HepG2 (cell line): ENCODE results near the gene TRIM44. TPM values are rescaled to one million over a fixed set of nuclear protein-coding genes. Genes with fewer than 3 reads are reported as not detected.

ENCODE experiments used
- ATAC-seq: fragments of 200-7000 bp; cut with Tn5 transposase; 3 replicates; pipeline ENCODE4 v1.9.1; 2020; ENCODE audit warnings: mild to moderate bottlenecking, moderate library complexity
- BruUV-seq: library from RNA; stranded (reverse); fragments of 400-500 nt; replicated peaks from 2 replicates; lab custom pipeline; 2021; lab: Mats Ljungman, UMichigan
- CTCF ChIA-PET: fragments of 300-600 bp; formaldehyde crosslinking; extraction: SDS; loops from one replicate; lab custom pipeline; 2021; ENCODE audit warnings: low total read pairs, inconsistent platforms, low intra/inter-chr PET ratio; lab: Yijun Ruan, JAX
- POLR2A ChIA-PET: fragments of 350-600 bp; sonication (Branson Sonifier 250); formaldehyde crosslinking; loops from one replicate; lab custom pipeline; 2020; ENCODE audit warnings: antibody characterized with exemption, inconsistent platforms; lab: Yijun Ruan, JAX
- DNase-seq: peaks from one replicate; pipeline ENCODE4 v3.0.0-alpha.2; 2015; ENCODE audit warnings: low spot score
- FAIRE-seq: peaks from 3 replicates; lab custom pipeline; 2011; peaks lifted over from hg19 to GRCh38; lab: Jason Lieb, UNC
- H2AFZ ChIP-seq: one replicate; pipeline ENCODE4 v1.6.1; 2011; ENCODE audit warnings: low read length, inconsistent platforms
- H3K27ac ChIP-seq: fragments of 300-600 bp; 3 replicates; pipeline ENCODE4 v1.8.0; 2011; ENCODE audit warnings: mixed run types, mild to moderate bottlenecking, mixed read lengths, low read length, inconsistent platforms; ENCODE audit not compliant: insufficient read depth; ENCODE audit errors: extremely low read length
- H3K27me3 ChIP-seq, 2 experiments: fragments of 200-600 bp in 1 of 2; 2 replicates in 1 of 2; 3 replicates in 1 of 2; pipeline versions ENCODE4 v1.6.0 to v1.8.0; 2011; ENCODE audit warnings: low read length in 2 of 2, mild to moderate bottlenecking in 2 of 2, moderate library complexity in 2 of 2, inconsistent platforms in 1 of 2; ENCODE audit not compliant: insufficient read depth in 2 of 2, control insufficient read depth in 1 of 2
- H3K36me3 ChIP-seq, 2 experiments: fragments of 200-600 bp in 1 of 2; replicated peaks in 1 of 2; 2 replicates in 1 of 2; 3 replicates in 1 of 2; pipeline versions ENCODE4 v1.5.1 to v1.8.0; 2011; ENCODE audit warnings: low read length in 2 of 2, inconsistent platforms in 1 of 2; ENCODE audit not compliant: insufficient read depth in 2 of 2, control insufficient read depth in 1 of 2
- H3K4me1 ChIP-seq: 2 replicates; pipeline ENCODE4 v1.5.1; 2012; ENCODE audit warnings: low read length, inconsistent platforms; ENCODE audit not compliant: insufficient read depth
- H3K4me2 ChIP-seq: 2 replicates; pipeline ENCODE4 v1.6.0; 2011; ENCODE audit warnings: low read depth, low read length, inconsistent platforms
- H3K4me3 ChIP-seq, 3 experiments: fragments of 200-600 bp in 1 of 3; sonication (generic), shearing (Covaris generic) in 1 of 3; replicated peaks in 1 of 3; 2 replicates each; pipeline ENCODE4 v1.5.1; 2011 to 2016; ENCODE audit warnings: low read length in 3 of 3, inconsistent platforms in 2 of 3, low read depth in 2 of 3, mild to moderate bottlenecking in 2 of 3, control low read depth in 1 of 3, mixed read lengths in 1 of 3; ENCODE audit not compliant: insufficient read depth in 1 of 3
- H3K79me2 ChIP-seq: one replicate; pipeline ENCODE4 v1.6.1; 2011; ENCODE audit warnings: low read length, inconsistent platforms; ENCODE audit not compliant: insufficient read depth
- H3K9ac ChIP-seq: 2 replicates; pipeline ENCODE4 v1.6.0; 2011; ENCODE audit warnings: mild to moderate bottlenecking, low read depth, low read length, inconsistent platforms; ENCODE audit not compliant: insufficient read depth
- H3K9me3 ChIP-seq: 2 replicates; pipeline ENCODE4 v1.5.1; 2012; ENCODE audit warnings: mild to moderate bottlenecking, low read length
- H4K20me1 ChIP-seq: 2 replicates; pipeline ENCODE4 v1.6.0; 2011; ENCODE audit warnings: inconsistent platforms, mild to moderate bottlenecking, low read length, moderate library complexity; ENCODE audit not compliant: insufficient read depth
- AKAP8 ChIP-seq: sonication (generic); formaldehyde crosslinking; IDR thresholded peaks from 2 replicates; pipeline ENCODE4 v1.5.1; 2020; ENCODE audit warnings: mild to moderate bottlenecking, missing genetic modification reagents
- BORCS8-MEF2B ChIP-seq: sonication (generic); formaldehyde crosslinking; IDR thresholded peaks from 2 replicates; pipeline ENCODE4 v1.8.0; 2022; ENCODE audit warnings: mild to moderate bottlenecking, missing genetic modification reagents
- BRCA1 ChIP-seq: sonication (generic); formaldehyde crosslinking; IDR thresholded peaks from 2 replicates; pipeline ENCODE4 v1.4.0; 2020; ENCODE audit warnings: missing genetic modification reagents
- FOXA3 ChIP-seq: IDR thresholded peaks from 2 replicates; pipeline ENCODE4 v1.6.1; 2016; ENCODE audit warnings: missing genetic modification reagents, missing compliant biosample characterization
- HNRNPLL ChIP-seq: fragments of 200-400 bp; formaldehyde crosslinking; IDR thresholded peaks from 2 replicates; pipeline ENCODE4 v1.6.1; 2017; ENCODE audit warnings: mild to moderate bottlenecking, low read depth, low read length; ENCODE audit not compliant: poor library complexity, severe bottlenecking
- NFATC3 ChIP-seq: sonication (generic); formaldehyde crosslinking; IDR thresholded peaks from 2 replicates; pipeline ENCODE4 v1.5.1; 2020; ENCODE audit warnings: mild to moderate bottlenecking, missing genetic modification reagents
- RBFOX2 ChIP-seq: fragments of 200-400 bp; formaldehyde crosslinking; IDR thresholded peaks from 2 replicates; pipeline ENCODE4 v1.6.1; 2017; ENCODE audit warnings: low read depth, mild to moderate bottlenecking, low read length
- RELA ChIP-seq: sonication (generic); formaldehyde crosslinking; IDR thresholded peaks from 2 replicates; pipeline ENCODE4 v1.4.0; 2020; ENCODE audit warnings: missing genetic modification reagents
- ZBTB38 ChIP-seq: sonication (generic); formaldehyde crosslinking; IDR thresholded peaks from 2 replicates; pipeline ENCODE4 v1.5.1; 2020; ENCODE audit warnings: mild to moderate bottlenecking, missing genetic modification reagents
- ZFP36L1 ChIP-seq: sonication (generic); formaldehyde crosslinking; IDR thresholded peaks from 2 replicates; pipeline ENCODE4 v1.8.0; 2022; ENCODE audit warnings: mild to moderate bottlenecking, missing genetic modification reagents, moderate library complexity
- ZMYM3 ChIP-seq: sonication (generic); formaldehyde crosslinking; IDR thresholded peaks from 2 replicates; pipeline ENCODE4 v1.5.1; 2020; ENCODE audit warnings: mild to moderate bottlenecking, missing genetic modification reagents
- ZNF143 ChIP-seq: sonication (generic); formaldehyde crosslinking; IDR thresholded peaks from 2 replicates; pipeline ENCODE4 v1.4.0; 2020; ENCODE audit warnings: missing genetic modification reagents
- ZNF317 ChIP-seq: sonication (generic); formaldehyde crosslinking; IDR thresholded peaks from 2 replicates; pipeline ENCODE4 v1.5.0; 2020; ENCODE audit warnings: mild to moderate bottlenecking, missing genetic modification reagents
- ZNF670 ChIP-seq: sonication (generic); formaldehyde crosslinking; IDR thresholded peaks from 2 replicates; pipeline ENCODE4 v1.8.0; 2022; ENCODE audit warnings: mild to moderate bottlenecking, missing genetic modification reagents, borderline replicate concordance
- WGBS: methylation state at CpG from one replicate; pipeline ENCODE4 v1.1.6; 2017; ENCODE audit warnings: low lambda C conversion rate; 5-methylcytosine and 5-hydroxymethylcytosine counted together
- in situ Hi-C: cut with HindIII; loops from 2 replicates; pipeline ENCODE4 v1.10.0; 2017; ENCODE audit warnings: low pct_unique_long_range_greater_than_20kb; ENCODE audit not compliant: extremely low pct_ligation_motif_present
- intact Hi-C: fragments of 100-400 bp; cut with micrococcal nuclease; formaldehyde crosslinking; loops from one replicate; pipeline ENCODE4 v1.10.0; 2022; ENCODE audit not compliant: unreplicated experiment
- polyA plus RNA-seq, 8 experiments: library from polyadenylated mRNA; depleted of rRNA in 3 of 8; stranded (reverse) in 7 of 8; unstranded in 1 of 8; fragments of >200 nt; fragmentation: Illumina TruSeq in 4 of 8; extraction: Trizol in 4 of 8; gene quantifications; 2 replicates each; pipeline versions ENCODE4 v1.2.1 to v1.2.3, GENCODE V29; 2011 to 2016; ENCODE audit warnings: low read depth in 4 of 8, missing spikeins in 1 of 8, mixed read lengths in 1 of 8; ENCODE audit not compliant: insufficient read depth in 1 of 8
- total RNA-seq, 5 experiments: library from RNA; depleted of rRNA; stranded (reverse); fragments of >200 nt; fragmentation: Illumina TruSeq; extraction: Trizol; gene quantifications; 2 replicates each; pipeline ENCODE4 v1.2.3, GENCODE V29; 2016; ENCODE audit warnings: low read depth in 1 of 5
- TF ChIP-seq, protein P1 (sequence below): sonication (generic); formaldehyde crosslinking; IDR thresholded peaks from 2 replicates; pipeline ENCODE4 v1.9.0; 2021; ENCODE audit warnings: missing genetic modification reagents, mild to moderate bottlenecking, borderline replicate concordance
- TF ChIP-seq, protein P2 (sequence below): sonication (generic); formaldehyde crosslinking; IDR thresholded peaks from 2 replicates; pipeline ENCODE4 v1.9.0; 2021; ENCODE audit warnings: missing genetic modification reagents, mild to moderate bottlenecking, borderline replicate concordance
- TF ChIP-seq, protein P3 (sequence below): sonication (generic); formaldehyde crosslinking; IDR thresholded peaks from 2 replicates; pipeline ENCODE4 v1.4.0; 2020; ENCODE audit warnings: missing genetic modification reagents
- TF ChIP-seq, protein P4 (sequence below): sonication (generic); formaldehyde crosslinking; IDR thresholded peaks from 2 replicates; pipeline ENCODE4 v1.5.1; 2020; ENCODE audit warnings: missing genetic modification reagents, mild to moderate bottlenecking, borderline replicate concordance
- TF ChIP-seq, protein P5 (sequence below): sonication (generic); formaldehyde crosslinking; IDR thresholded peaks from 2 replicates; pipeline ENCODE4 v1.4.0; 2020; ENCODE audit warnings: mild to moderate bottlenecking, missing genetic modification reagents
- TF ChIP-seq, protein P6 (sequence below): sonication (generic); formaldehyde crosslinking; IDR thresholded peaks from 2 replicates; pipeline ENCODE4 v1.5.0; 2020; ENCODE audit warnings: missing genetic modification reagents

TRIM44 gene
- total and polyA plus RNA-seq, 2 of the 13 experiments (the other 11 are each of a cell fraction or from before 2014, with no cell fraction given) = 22.7 to 50.3 TPM

DNA sequence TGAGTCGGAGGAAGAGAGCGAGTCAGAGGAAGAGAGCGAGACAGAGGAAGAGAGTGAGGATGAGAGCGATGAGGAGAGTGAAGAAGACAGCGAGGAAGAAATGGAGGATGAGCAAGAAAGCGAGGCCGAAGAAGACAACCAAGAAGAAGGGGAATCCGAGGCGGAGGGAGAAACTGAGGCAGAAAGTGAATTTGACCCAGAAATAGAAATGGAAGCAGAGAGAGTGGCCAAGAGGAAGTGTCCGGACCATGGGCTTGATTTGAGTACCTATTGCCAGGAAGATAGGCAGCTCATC is 780 bp downstream of the TRIM44 start:
- intact Hi-C loops (loop anchor here (5.0 kb wide), 1 partner anchor 159 kb away; no protein-coding TSS in a partner anchor), in situ Hi-C loops (loop anchor here (10.0 kb wide), 1 partner anchor 71 kb away; no protein-coding TSS in a partner anchor)
- 93% methylated on average over 10 of the region's 10 CpGs for WGBS
- ChIA-PET POLR2A (no interaction called here), CTCF (no interaction called here)
- peak overlapping the region; percentile 54 to 73 (median 64) for H3K4me3 ChIP-seq
- FAIRE-seq = no peak
- H3K9ac ChIP-seq = peak overlapping the region; percentile 82; the same call in 1 of the 2 replicates
- DNase-seq = no peak
- BruUV-seq = no TSS peak
- H3K4me2 ChIP-seq = peak overlapping the region; percentile 93
- H4K20me1 ChIP-seq = peaks cover 5% of the 10 kb centered on the region; the same call in 1 of the 2 replicates
- no peak for ATAC-seq
- H3K9me3 ChIP-seq = peaks cover 15% of the 10 kb centered on the region; the same call in 1 of the 2 replicates
- peaks cover 0 to 11% of the 10 kb centered on the region in 2 experiments; a peak in 2 of 5 replicates for H3K27me3 ChIP-seq
- H3K4me1 ChIP-seq = peaks cover 48% of the 10 kb centered on the region
- H2AFZ ChIP-seq = no peak overlapping the region
- peak overlapping the region; percentile 89 for H3K27ac ChIP-seq
- H3K36me3 ChIP-seq = no peaks in the 10 kb centered on the region; a peak in 1 of 5 replicates
- peaks cover 50% of the 10 kb centered on the region for H3K79me2 ChIP-seq
- no peak for TF ChIP-seq BORCS8-MEF2B (CRISPR knock-in tag)
- TF ChIP-seq, protein P1, sequence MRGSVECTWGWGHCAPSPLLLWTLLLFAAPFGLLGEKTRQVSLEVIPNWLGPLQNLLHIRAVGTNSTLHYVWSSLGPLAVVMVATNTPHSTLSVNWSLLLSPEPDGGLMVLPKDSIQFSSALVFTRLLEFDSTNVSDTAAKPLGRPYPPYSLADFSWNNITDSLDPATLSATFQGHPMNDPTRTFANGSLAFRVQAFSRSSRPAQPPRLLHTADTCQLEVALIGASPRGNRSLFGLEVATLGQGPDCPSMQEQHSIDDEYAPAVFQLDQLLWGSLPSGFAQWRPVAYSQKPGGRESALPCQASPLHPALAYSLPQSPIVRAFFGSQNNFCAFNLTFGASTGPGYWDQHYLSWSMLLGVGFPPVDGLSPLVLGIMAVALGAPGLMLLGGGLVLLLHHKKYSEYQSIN = no peak
- TF ChIP-seq, protein P2, sequence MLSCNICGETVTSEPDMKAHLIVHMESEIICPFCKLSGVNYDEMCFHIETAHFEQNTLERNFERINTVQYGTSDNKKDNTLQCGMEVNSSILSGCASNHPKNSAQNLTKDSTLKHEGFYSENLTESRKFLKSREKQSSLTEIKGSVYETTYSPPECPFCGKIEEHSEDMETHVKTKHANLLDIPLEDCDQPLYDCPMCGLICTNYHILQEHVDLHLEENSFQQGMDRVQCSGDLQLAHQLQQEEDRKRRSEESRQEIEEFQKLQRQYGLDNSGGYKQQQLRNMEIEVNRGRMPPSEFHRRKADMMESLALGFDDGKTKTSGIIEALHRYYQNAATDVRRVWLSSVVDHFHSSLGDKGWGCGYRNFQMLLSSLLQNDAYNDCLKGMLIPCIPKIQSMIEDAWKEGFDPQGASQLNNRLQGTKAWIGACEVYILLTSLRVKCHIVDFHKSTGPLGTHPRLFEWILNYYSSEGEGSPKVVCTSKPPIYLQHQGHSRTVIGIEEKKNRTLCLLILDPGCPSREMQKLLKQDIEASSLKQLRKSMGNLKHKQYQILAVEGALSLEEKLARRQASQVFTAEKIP (CRISPR knock-in tag) = no peak
- peak; percentile 20; the same call in 1 of the 2 replicates for TF ChIP-seq AKAP8 (CRISPR knock-in tag)
- 0 out of 2 replicates have a peak, but pooled peaks have one; percentile 2 for TF ChIP-seq ZNF670 (CRISPR knock-in tag)
- TF ChIP-seq, protein P3, sequence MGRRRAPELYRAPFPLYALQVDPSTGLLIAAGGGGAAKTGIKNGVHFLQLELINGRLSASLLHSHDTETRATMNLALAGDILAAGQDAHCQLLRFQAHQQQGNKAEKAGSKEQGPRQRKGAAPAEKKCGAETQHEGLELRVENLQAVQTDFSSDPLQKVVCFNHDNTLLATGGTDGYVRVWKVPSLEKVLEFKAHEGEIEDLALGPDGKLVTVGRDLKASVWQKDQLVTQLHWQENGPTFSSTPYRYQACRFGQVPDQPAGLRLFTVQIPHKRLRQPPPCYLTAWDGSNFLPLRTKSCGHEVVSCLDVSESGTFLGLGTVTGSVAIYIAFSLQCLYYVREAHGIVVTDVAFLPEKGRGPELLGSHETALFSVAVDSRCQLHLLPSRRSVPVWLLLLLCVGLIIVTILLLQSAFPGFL (CRISPR knock-in tag) = no peak
- TF ChIP-seq BRCA1 (CRISPR knock-in tag) = no peak
- TF ChIP-seq, protein P4, sequence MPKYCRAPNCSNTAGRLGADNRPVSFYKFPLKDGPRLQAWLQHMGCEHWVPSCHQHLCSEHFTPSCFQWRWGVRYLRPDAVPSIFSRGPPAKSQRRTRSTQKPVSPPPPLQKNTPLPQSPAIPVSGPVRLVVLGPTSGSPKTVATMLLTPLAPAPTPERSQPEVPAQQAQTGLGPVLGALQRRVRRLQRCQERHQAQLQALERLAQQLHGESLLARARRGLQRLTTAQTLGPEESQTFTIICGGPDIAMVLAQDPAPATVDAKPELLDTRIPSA (CRISPR knock-in tag) = no peak
- TF ChIP-seq ZMYM3 = no peak
- TF ChIP-seq, protein P5, sequence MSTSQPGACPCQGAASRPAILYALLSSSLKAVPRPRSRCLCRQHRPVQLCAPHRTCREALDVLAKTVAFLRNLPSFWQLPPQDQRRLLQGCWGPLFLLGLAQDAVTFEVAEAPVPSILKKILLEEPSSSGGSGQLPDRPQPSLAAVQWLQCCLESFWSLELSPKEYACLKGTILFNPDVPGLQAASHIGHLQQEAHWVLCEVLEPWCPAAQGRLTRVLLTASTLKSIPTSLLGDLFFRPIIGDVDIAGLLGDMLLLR (CRISPR knock-in tag) = no peak
- no peak; the same call in none of the 2 replicates for TF ChIP-seq ZBTB38 (CRISPR knock-in tag)
- no peak for TF ChIP-seq ZFP36L1
- no peak for TF ChIP-seq NFATC3
- TF ChIP-seq RELA (CRISPR knock-in tag) = no peak
- TF ChIP-seq FOXA3 = no peak
- TF ChIP-seq, protein P6, sequence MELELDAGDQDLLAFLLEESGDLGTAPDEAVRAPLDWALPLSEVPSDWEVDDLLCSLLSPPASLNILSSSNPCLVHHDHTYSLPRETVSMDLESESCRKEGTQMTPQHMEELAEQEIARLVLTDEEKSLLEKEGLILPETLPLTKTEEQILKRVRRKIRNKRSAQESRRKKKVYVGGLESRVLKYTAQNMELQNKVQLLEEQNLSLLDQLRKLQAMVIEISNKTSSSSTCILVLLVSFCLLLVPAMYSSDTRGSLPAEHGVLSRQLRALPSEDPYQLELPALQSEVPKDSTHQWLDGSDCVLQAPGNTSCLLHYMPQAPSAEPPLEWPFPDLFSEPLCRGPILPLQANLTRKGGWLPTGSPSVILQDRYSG (CRISPR knock-in tag) = no peak
- no peak for TF ChIP-seq RBFOX2
- TF ChIP-seq ZNF143 (CRISPR knock-in tag) = no peak
- 0 out of 2 replicates have a peak, but pooled peaks have one; percentile 16 for TF ChIP-seq ZNF317 (CRISPR knock-in tag)
- TF ChIP-seq HNRNPLL = no peak
